HG03060 (cell line): ENCODE data around the gene ZHX3.

Source experiments
- ATAC-seq: cut with Tn5 transposase; IDR thresholded peaks from one replicate; pipeline ENCODE4 v1.9.1; 2021; ENCODE audit warnings: low read depth, moderate number of reproducible peaks; ENCODE audit not compliant: unreplicated experiment

ZHX3 gene

GRCh38 chr20:41355598-41356203 is 38.2 kb upstream of the ZHX3 start:
- no peak for ATAC-seq

GRCh38 chr20:41355192-41355591 is 37.7 kb upstream of the ZHX3 start:
- no peak for ATAC-seq

GRCh38 chr20:41353530-41353929 is 36.0 kb upstream of the ZHX3 start:
- ATAC-seq: no peak

- ATAC-seq: no peak
These were observed 35.1 kb upstream of the ZHX3 start for GRCh38 chr20:41352666-41353065.

- no peak for ATAC-seq
These were observed 34.6 kb upstream of the ZHX3 start for GRCh38 chr20:41352106-41352505.

GRCh38 chr20:41350408-41350962 is 33.0 kb upstream of the ZHX3 start:
- ATAC-seq: no peak

GRCh38 chr20:41349943-41350342 is 32.4 kb upstream of the ZHX3 start:
- ATAC-seq: no peak

GRCh38 chr20:41349266-41349665 is 31.7 kb upstream of the ZHX3 start:
- no peak for ATAC-seq

- ATAC-seq: no peak
These were observed 31.1 kb upstream of the ZHX3 start for GRCh38 chr20:41348430-41349172.

- no peak for ATAC-seq
These were observed 30.2 kb upstream of the ZHX3 start for GRCh38 chr20:41347523-41348429.

- ATAC-seq: no peak
These were observed 28.2 kb upstream of the ZHX3 start for GRCh38 chr20:41345729-41346067.

- ATAC-seq: no peak
These were observed 27.6 kb upstream of the ZHX3 start for GRCh38 chr20:41344938-41345728.

GRCh38 chr20:41344477-41344876 is 26.9 kb upstream of the ZHX3 start:
- no peak for ATAC-seq

GRCh38 chr20:41342474-41343464 is 25.2 kb upstream of the ZHX3 start:
- no peak for ATAC-seq

- ATAC-seq: no peak
These were observed 23.0 kb upstream of the ZHX3 start, which contains the start of gene LPIN3 for GRCh38 chr20:41340327-41341055. TSS of gene LPIN3 (plus strand) at chr20:41340821. CDS start at chr20:41345804, 4,983 bp downstream.

GRCh38 chr20:41339957-41340326 is 22.4 kb upstream of the ZHX3 start:
- ATAC-seq: no peak

- ATAC-seq: no peak
These were observed 19.4 kb upstream of the ZHX3 start for GRCh38 chr20:41336711-41337492.

- no peak for ATAC-seq
These were observed 18.1 kb upstream of the ZHX3 start for GRCh38 chr20:41335591-41335990.
